Vagina (tissue), 2 donors: ENCODE results near the gene MRPL24. TPM values are rescaled to one million over a fixed set of nuclear protein-coding genes. Genes with fewer than 3 reads are reported as not detected.

Source experiments
- DNase-seq, 2 donors: peaks; one replicate each; pipeline ENCODE4 v3.0.0-alpha.2; 2017; ENCODE audit errors: extremely low spot score in 2 of 2
- H3K27ac ChIP-seq: fragments of 200-600 bp; sonication (generic); one replicate; pipeline ENCODE4 v1.5.1; 2019
- H3K27me3 ChIP-seq: fragments of 200-600 bp; sonication (generic); one replicate; pipeline ENCODE4 v1.5.1; 2019
- H3K36me3 ChIP-seq, 2 donors: fragments of 200-600 bp; sonication (generic); one replicate each; pipeline ENCODE4 v1.5.1; 2017 to 2019
- H3K4me1 ChIP-seq: fragments of 200-600 bp; sonication (generic); one replicate; pipeline ENCODE4 v1.5.1; 2019
- H3K4me3 ChIP-seq, 2 donors: fragments of 200-600 bp; sonication (generic); 1 replicate in 1 of 2; 2 replicates in 1 of 2; pipeline ENCODE4 v1.5.1; 2016 to 2019
- H3K9me3 ChIP-seq: fragments of 200-600 bp; sonication (generic); one replicate; pipeline ENCODE4 v1.5.1; 2019
- POLR2A ChIP-seq, 2 donors: fragments of 450-650 bp; IDR thresholded peaks; one replicate each; pipeline ENCODE4 v1.6.1; 2017; ENCODE audit warnings: antibody characterized with exemption in 2 of 2, mild to moderate bottlenecking in 2 of 2, moderate library complexity in 2 of 2
- POLR2AphosphoS5 ChIP-seq, 2 donors: sonication (generic); formaldehyde crosslinking; IDR thresholded peaks; one replicate each; pipeline ENCODE4 v1.9.0; 2017; ENCODE audit warnings: antibody characterized with exemption in 2 of 2, mild to moderate bottlenecking in 2 of 2, low read depth in 1 of 2; ENCODE audit not compliant: insufficient read depth in 1 of 2
- intact Hi-C: fragments of 100-400 bp; cut with DNase I; formaldehyde crosslinking; loops from one replicate; pipeline ENCODE4 v1.15.1; 2023
- total RNA-seq: library from RNA; depleted of rRNA; stranded (reverse); fragments of >200 nt; gene quantifications from one replicate; pipeline ENCODE4 v1.2.3, GENCODE V29; 2016
- TF ChIP-seq, protein P1 (sequence below), 3 experiments: fragments of 450-650 bp in 2 of 3; fragments of 200-600 bp in 1 of 3; sonication (generic) in 1 of 3; IDR thresholded peaks; one replicate each; pipeline ENCODE4 v1.5.1; 2017 to 2019; ENCODE audit warnings: antibody characterized with exemption in 3 of 3, mild to moderate bottlenecking in 2 of 3, moderate library complexity in 2 of 3

The MRPL24 gene
- total RNA-seq, 1 donor from 2014 or later = 40.0 TPM

DNA sequence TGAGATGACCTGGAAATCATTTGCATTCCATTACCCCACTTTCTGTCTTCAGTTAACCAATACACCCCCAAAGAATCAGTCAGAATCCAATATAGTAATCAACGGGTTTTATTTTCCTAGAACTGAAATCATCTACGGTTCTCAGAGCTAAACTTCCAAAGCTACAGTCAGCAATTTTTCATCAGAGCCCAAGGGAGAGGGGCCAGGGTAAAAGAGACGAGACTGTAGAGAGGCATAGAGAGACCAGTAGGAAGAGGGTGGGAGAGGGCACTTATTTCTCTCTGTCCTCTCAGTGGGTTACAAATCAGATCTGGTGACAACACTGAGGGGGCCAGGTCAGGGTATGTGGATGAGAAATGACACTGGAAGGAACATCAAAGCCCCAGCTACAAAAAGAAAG, 1.1 kb upstream of the MRPL24 start:
- no peaks in the 10 kb centered on the region for H3K27me3 ChIP-seq
- peak overlapping the region in 1 of 2 donors; percentile 55 for H3K4me3 ChIP-seq
- peak overlapping the region; percentile 80 for H3K27ac ChIP-seq
- peaks cover 44% of the 10 kb centered on the region for H3K4me1 ChIP-seq
- no peak for DNase-seq
- intact Hi-C loops = no loop called here
- TF ChIP-seq POLR2A (IDR thresholded peaks at IDR 0.05) (no peak), POLR2AphosphoS5 (IDR thresholded peaks at IDR 0.05; ENCODE audit: insufficient read depth in 1 of 2, low read depth in 1 of 2) (no peak)
- TF ChIP-seq, protein P1, sequence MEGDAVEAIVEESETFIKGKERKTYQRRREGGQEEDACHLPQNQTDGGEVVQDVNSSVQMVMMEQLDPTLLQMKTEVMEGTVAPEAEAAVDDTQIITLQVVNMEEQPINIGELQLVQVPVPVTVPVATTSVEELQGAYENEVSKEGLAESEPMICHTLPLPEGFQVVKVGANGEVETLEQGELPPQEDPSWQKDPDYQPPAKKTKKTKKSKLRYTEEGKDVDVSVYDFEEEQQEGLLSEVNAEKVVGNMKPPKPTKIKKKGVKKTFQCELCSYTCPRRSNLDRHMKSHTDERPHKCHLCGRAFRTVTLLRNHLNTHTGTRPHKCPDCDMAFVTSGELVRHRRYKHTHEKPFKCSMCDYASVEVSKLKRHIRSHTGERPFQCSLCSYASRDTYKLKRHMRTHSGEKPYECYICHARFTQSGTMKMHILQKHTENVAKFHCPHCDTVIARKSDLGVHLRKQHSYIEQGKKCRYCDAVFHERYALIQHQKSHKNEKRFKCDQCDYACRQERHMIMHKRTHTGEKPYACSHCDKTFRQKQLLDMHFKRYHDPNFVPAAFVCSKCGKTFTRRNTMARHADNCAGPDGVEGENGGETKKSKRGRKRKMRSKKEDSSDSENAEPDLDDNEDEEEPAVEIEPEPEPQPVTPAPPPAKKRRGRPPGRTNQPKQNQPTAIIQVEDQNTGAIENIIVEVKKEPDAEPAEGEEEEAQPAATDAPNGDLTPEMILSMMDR (IDR thresholded peaks at IDR 0.05) = no peak
- H3K36me3 ChIP-seq = peaks cover 0 to 39% of the 10 kb centered on the region in 2 donors
- no peaks in the 10 kb centered on the region for H3K9me3 ChIP-seq

GRCh38 chr1:156741481-156741983, 644 bp upstream of the MRPL24 start:
- H3K27ac ChIP-seq = peak overlapping the region; percentile 80
- H3K9me3 ChIP-seq = no peaks in the 10 kb centered on the region
- H3K4me1 ChIP-seq = peaks cover 40% of the 10 kb centered on the region
- H3K27me3 ChIP-seq = no peaks in the 10 kb centered on the region
- TF ChIP-seq, protein P1 (IDR thresholded peaks at IDR 0.05) = no peak
- no peak for TF ChIP-seq POLR2A (IDR thresholded peaks at IDR 0.05)
- no peak for TF ChIP-seq POLR2AphosphoS5 (IDR thresholded peaks at IDR 0.05; ENCODE audit: insufficient read depth in 1 of 2, low read depth in 1 of 2)
- DNase-seq = no peak
- H3K36me3 ChIP-seq = peaks cover 0 to 40% of the 10 kb centered on the region in 2 donors
- intact Hi-C loops = no loop called here
- H3K4me3 ChIP-seq = peak overlapping the region; percentile 35 to 55

DNA sequence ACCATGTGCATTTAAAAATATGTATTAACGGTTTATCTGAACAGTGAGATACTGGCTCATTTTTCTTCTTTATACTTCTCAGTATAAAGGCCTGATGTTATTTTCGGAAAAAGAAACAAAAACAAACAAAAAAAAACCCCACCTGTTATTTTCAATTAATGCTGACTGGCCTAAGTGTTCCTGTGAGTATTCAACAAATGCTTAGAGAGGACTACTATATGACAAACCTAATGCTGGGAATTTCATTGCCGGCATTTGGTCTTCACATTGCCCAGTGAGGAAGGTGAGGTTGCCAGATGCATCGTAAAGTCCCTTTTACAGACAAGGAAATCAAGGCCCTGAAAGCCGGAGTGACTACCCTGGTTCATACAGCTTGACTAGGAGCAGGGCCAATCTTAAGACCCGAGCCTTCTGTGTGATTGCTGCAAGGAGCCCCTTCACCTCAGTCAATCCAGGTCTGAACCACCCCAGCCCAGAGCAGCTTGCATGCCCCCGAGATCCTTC, 599 bp downstream of the MRPL24 start:
- peaks cover 0 to 43% of the 10 kb centered on the region in 2 donors for H3K36me3 ChIP-seq
- intact Hi-C loops = no loop called here

DNA sequence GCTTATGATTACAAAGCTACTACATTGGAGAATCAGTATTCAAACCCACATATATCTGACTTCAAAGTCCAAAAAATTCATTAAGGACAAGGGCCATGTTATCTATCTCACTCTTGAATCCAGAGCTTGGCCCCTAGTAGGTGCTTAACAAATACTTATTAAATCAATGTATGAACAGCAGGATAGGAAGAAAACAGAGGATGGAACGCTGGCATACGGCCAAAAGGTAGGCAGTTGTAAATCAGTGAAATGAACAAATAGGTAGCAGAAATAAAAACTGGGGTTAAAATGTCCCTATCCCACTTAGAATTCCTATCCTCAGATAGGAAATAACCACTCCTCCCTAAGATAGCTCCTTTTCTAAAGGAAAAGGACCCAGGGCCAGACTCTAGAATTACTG, 2.0 kb downstream of the MRPL24 start:
- Histone ChIP-seq H3K4me3 (no peak overlapping the region), H3K27me3 (no peaks in the 10 kb centered on the region), H3K27ac (no peak overlapping the region), H3K4me1 (peaks cover 21% of the 10 kb centered on the region), H3K36me3 (peaks cover 0 to 36% of the 10 kb centered on the region in 2 donors), H3K9me3 (no peaks in the 10 kb centered on the region)
- DNase-seq = no peak
- no peak for TF ChIP-seq POLR2A (IDR thresholded peaks at IDR 0.05)
- TF ChIP-seq, protein P1 (IDR thresholded peaks at IDR 0.05) = no peak
- TF ChIP-seq POLR2AphosphoS5 (IDR thresholded peaks at IDR 0.05; ENCODE audit: insufficient read depth in 1 of 2, low read depth in 1 of 2) = no peak
- intact Hi-C loops = no loop called here

More for the DNA sequence above, 599 bp downstream of the MRPL24 start:
- Histone ChIP-seq H3K27me3 (no peaks in the 10 kb centered on the region), H3K4me1 (peaks cover 28% of the 10 kb centered on the region), H3K27ac (peak overlapping the region; percentile 80), H3K9me3 (no peaks in the 10 kb centered on the region), H3K4me3 (peak overlapping the region; percentile 55 to 57)
- no peak for DNase-seq
- TF ChIP-seq POLR2AphosphoS5 (IDR thresholded peaks at IDR 0.05; ENCODE audit: insufficient read depth in 1 of 2, low read depth in 1 of 2) (no peak), POLR2A (IDR thresholded peaks at IDR 0.05) (no peak)

DNA sequence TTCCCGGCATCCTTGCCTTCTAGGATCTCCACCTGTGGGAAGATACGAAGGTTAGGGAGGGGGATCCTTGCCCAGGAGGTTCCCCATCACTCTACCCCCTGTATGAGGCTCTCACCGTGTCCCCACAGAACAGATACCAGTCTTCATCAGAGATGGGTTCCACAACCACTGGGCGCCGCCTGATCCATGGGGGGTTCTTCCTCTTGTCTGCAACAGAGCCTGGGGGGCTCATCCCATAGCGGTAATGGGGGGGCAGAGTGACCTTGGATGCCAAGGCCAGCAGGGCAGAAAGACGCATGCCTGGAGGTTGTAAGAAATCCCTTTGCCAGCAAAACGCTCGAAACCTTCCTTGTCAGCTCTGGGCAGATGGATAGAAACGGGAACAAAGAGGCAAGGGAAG, 2.5 kb downstream of the MRPL24 start:
- Histone ChIP-seq H3K27me3 (no peaks in the 10 kb centered on the region), H3K36me3 (peaks cover 0 to 31% of the 10 kb centered on the region in 2 donors), H3K9me3 (no peaks in the 10 kb centered on the region), H3K27ac (no peak overlapping the region), H3K4me3 (no peak overlapping the region), H3K4me1 (peaks cover 21% of the 10 kb centered on the region)
- TF ChIP-seq POLR2A (IDR thresholded peaks at IDR 0.05) = no peak
- intact Hi-C loops = no loop called here
- no peak for DNase-seq

- DNase-seq = no peak
- no peaks in the 10 kb centered on the region for H3K27me3 ChIP-seq
- peaks cover 0 to 15% of the 10 kb centered on the region in 2 donors for H3K36me3 ChIP-seq
- no peak overlapping the region for H3K27ac ChIP-seq
- TF ChIP-seq POLR2AphosphoS5 (IDR thresholded peaks at IDR 0.05; ENCODE audit: insufficient read depth in 1 of 2, low read depth in 1 of 2) (no peak), POLR2A (IDR thresholded peaks at IDR 0.05) (no peak)
- TF ChIP-seq, protein P1 (IDR thresholded peaks at IDR 0.05) = no peak
- H3K4me3 ChIP-seq = no peak overlapping the region
- intact Hi-C loops = no loop called here
- H3K9me3 ChIP-seq = no peaks in the 10 kb centered on the region
- H3K4me1 ChIP-seq = peaks cover 20% of the 10 kb centered on the region
These were observed 6.8 kb downstream of the MRPL24 start for GRCh38 chr1:156733989-156734584.
